DOHH2 (cell line): ENCODE measurements around the gene NSMCE1.

ENCODE experiments used
- H3F3A ChIP-seq: fragments of 200-600 bp; sonication (generic), shearing (Covaris generic); 2 replicates; pipeline ENCODE4 v1.6.0; 2016; ENCODE audit warnings: antibody characterized with exemption, mild to moderate bottlenecking; ENCODE audit not compliant: control insufficient read depth, insufficient read depth
- H3K27ac ChIP-seq: fragments of 200-600 bp; sonication (generic); 2 replicates; pipeline ENCODE4 v1.5.1; 2014; ENCODE audit warnings: low read depth, mild to moderate bottlenecking, low read length, moderate library complexity
- H3K27me3 ChIP-seq: fragments of 200-600 bp; sonication (generic); 2 replicates; pipeline ENCODE4 v1.6.1; 2014; ENCODE audit warnings: mild to moderate bottlenecking, low read length, mixed read lengths; ENCODE audit not compliant: control insufficient read depth
- H3K36me3 ChIP-seq: fragments of 200-600 bp; sonication (generic); 2 replicates; pipeline ENCODE4 v1.6.1; 2014; ENCODE audit warnings: mild to moderate bottlenecking, low read length, moderate library complexity, mixed read lengths; ENCODE audit not compliant: control insufficient read depth
- H3K4me1 ChIP-seq: fragments of 200-600 bp; sonication (generic); 2 replicates; pipeline ENCODE4 v1.6.1; 2014; ENCODE audit warnings: mild to moderate bottlenecking, low read length, mixed read lengths; ENCODE audit not compliant: control insufficient read depth
- H3K4me2 ChIP-seq: fragments of 200-600 bp; sonication (generic); 2 replicates; pipeline ENCODE4 v1.6.0; 2014; ENCODE audit warnings: mild to moderate bottlenecking, low read length, moderate library complexity
- H3K4me3 ChIP-seq: fragments of 200-600 bp; sonication (generic); 2 replicates; pipeline ENCODE4 v1.5.1; 2014; ENCODE audit warnings: mild to moderate bottlenecking, low read length, mixed read lengths
- H3K79me2 ChIP-seq: fragments of 200-600 bp; sonication (generic); 2 replicates; pipeline ENCODE4 v1.6.1; 2014; ENCODE audit warnings: mild to moderate bottlenecking, low read length, mixed read lengths; ENCODE audit not compliant: control insufficient read depth
- H3K9me2 ChIP-seq: fragments of 200-600 bp; sonication (generic); replicated peaks from 2 replicates; pipeline ENCODE4 v1.6.1; 2014; ENCODE audit warnings: mild to moderate bottlenecking, low read length, mixed read lengths; ENCODE audit not compliant: control insufficient read depth
- H3K9me3 ChIP-seq: fragments of 200-600 bp; sonication (generic); 2 replicates; pipeline ENCODE4 v1.6.1; 2014; ENCODE audit warnings: antibody characterized with exemption, low read length, mixed read lengths; ENCODE audit not compliant: control insufficient read depth, insufficient read depth
- H4K20me1 ChIP-seq: fragments of 200-600 bp; sonication (generic); 2 replicates; pipeline ENCODE4 v1.6.0; 2014; ENCODE audit warnings: low read depth, mild to moderate bottlenecking, antibody characterized with exemption, low read length, moderate library complexity; ENCODE audit not compliant: control insufficient read depth, insufficient read depth
- CTCF ChIP-seq: fragments of 200-600 bp; sonication (generic); IDR thresholded peaks from one replicate; pipeline ENCODE4 v1.5.1; 2014; ENCODE audit warnings: antibody characterized with exemption, mild to moderate bottlenecking, low read depth, low read length; ENCODE audit not compliant: poor library complexity, severe bottlenecking
- EZH2phosphoT487 ChIP-seq: fragments of 200-600 bp; sonication (generic); IDR thresholded peaks from 2 replicates; pipeline ENCODE4 v1.6.1; 2017; ENCODE audit warnings: borderline replicate concordance, mild to moderate bottlenecking, antibody characterized with exemption, low read length, moderate library complexity, mixed read lengths

Gene NSMCE1

DNA sequence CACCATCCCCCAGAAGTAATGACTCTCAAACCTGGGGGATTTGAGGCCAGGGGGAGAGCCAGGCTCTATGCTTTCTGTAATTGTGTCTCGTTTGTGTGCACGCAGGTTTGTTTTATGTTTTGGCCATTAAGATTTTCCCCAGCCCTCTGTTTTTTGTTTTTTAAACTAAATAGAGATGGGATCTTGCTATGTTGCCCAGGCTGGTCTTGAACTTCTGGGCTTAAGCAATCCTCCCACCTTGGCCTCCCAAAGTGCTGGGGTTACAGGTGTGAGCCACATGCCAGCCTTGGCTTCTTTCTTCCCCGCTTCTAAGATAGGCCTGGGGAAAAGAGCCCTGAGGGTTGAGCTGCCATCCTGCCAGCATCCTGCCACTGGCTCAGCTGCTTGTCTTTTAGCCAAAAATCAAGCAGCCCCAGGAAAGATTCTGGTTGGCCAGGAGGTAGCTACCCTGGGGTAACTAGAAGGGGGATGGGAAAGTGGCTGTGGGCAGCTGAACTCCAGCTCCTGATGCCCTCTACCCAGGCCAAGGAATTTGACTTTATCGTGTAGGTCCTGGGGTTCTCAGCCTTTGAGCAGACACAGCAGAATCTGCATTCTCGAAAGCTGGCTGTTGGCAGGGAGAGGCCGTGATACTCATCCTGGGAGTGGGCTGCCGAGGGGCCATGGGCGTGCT, 46.9 kb downstream of the NSMCE1 start:
- Histone ChIP-seq H3K79me2 (no peaks in the 10 kb centered on the region), H3K27me3 (no peaks in the 10 kb centered on the region), H3K9me3 (no peaks in the 10 kb centered on the region), H3K4me2 (no peak overlapping the region), H3K9me2 (no peaks in the 10 kb centered on the region), H3K4me1 (peaks cover 25% of the 10 kb centered on the region), H3K36me3 (peaks cover 5% of the 10 kb centered on the region), H3F3A (no peaks in the 10 kb centered on the region), H3K4me3 (no peak overlapping the region), H4K20me1 (no peaks in the 10 kb centered on the region), H3K27ac (no peak overlapping the region)
- no peak for TF ChIP-seq CTCF

DNA sequence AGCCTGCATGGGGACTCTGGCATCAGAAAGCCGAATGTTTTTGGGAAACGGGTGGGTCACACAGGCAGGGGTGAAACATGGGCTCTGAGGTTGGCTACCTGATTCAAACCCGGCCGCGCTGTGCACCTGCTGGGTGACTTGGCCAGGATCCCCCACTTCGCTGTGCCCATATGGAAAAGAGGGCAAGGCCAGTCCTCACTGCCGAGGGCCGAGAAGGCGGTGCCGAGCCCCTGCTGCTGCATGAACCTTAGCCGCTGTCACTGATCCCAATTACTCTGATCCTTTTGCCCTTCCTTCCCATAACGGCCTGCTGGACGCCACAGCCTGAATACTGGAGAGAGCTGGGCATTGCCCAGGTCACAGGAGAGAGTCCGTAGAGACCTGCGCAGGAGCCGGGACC, 47.6 kb downstream of the NSMCE1 start:
- Histone ChIP-seq H3K36me3 (peaks cover 5% of the 10 kb centered on the region), H3K4me3 (no peak overlapping the region), H3K4me2 (no peak overlapping the region), H3K79me2 (no peaks in the 10 kb centered on the region), H3K9me2 (no peaks in the 10 kb centered on the region), H3K4me1 (peaks cover 18% of the 10 kb centered on the region), H4K20me1 (no peaks in the 10 kb centered on the region), H3F3A (no peaks in the 10 kb centered on the region), H3K27me3 (no peaks in the 10 kb centered on the region), H3K9me3 (no peaks in the 10 kb centered on the region), H3K27ac (no peak overlapping the region)
- TF ChIP-seq EZH2phosphoT487: no peak
- TF ChIP-seq CTCF: no peak

- H3K4me1 ChIP-seq: peaks cover 14% of the 10 kb centered on the region
- H4K20me1 ChIP-seq: no peaks in the 10 kb centered on the region
- TF ChIP-seq EZH2phosphoT487: no peak
- H3K4me2 ChIP-seq: no peak overlapping the region
- no peaks in the 10 kb centered on the region for H3K9me3 ChIP-seq
- no peak overlapping the region for H3K27ac ChIP-seq
- no peak overlapping the region for H3K4me3 ChIP-seq
- no peaks in the 10 kb centered on the region for H3K9me2 ChIP-seq
- no peaks in the 10 kb centered on the region for H3F3A ChIP-seq
- H3K36me3 ChIP-seq: peaks cover 5% of the 10 kb centered on the region
- no peaks in the 10 kb centered on the region for H3K79me2 ChIP-seq
- H3K27me3 ChIP-seq: no peaks in the 10 kb centered on the region
Observed at GRCh38 chr16:27220527-27220926, 48.0 kb downstream of the NSMCE1 start.

- H3K9me2 ChIP-seq: no peaks in the 10 kb centered on the region
- no peaks in the 10 kb centered on the region for H3K79me2 ChIP-seq
- no peak overlapping the region for H3K4me3 ChIP-seq
- H3K27ac ChIP-seq: no peak overlapping the region
- H3K4me1 ChIP-seq: peaks cover 14% of the 10 kb centered on the region
- no peaks in the 10 kb centered on the region for H3K9me3 ChIP-seq
- H3K4me2 ChIP-seq: no peak overlapping the region
- no peaks in the 10 kb centered on the region for H3K27me3 ChIP-seq
- peaks cover 5% of the 10 kb centered on the region for H3K36me3 ChIP-seq
- H3F3A ChIP-seq: no peaks in the 10 kb centered on the region
- TF ChIP-seq EZH2phosphoT487 (no peak), CTCF (no peak)
- H4K20me1 ChIP-seq: no peaks in the 10 kb centered on the region
Observed at GRCh38 chr16:27220120-27220519, 48.5 kb downstream of the NSMCE1 start.
